ENCODE measurements around the gene ATG16L2.

GRCh38 chr11:72767203-72768062 lies 46.8 kb upstream of the ATG16L2 start:
- TF ChIP-seq POLR2A (IDR thresholded peaks at IDR 0.05) (no peak), POLR2AphosphoS5 (IDR thresholded peaks at IDR 0.05) (no peak), EP300 (IDR thresholded peaks at IDR 0.05) (no peak), CTCF (IDR thresholded peaks at IDR 0.05) (no peak)

All from upper lobe of left lung (tissue), 4 donors.